Stimulated activated CD4-positive, alpha-beta T cell treated with anti-CD3 and anti-CD28 coated beads, Interleukin-4, amount 100 ng/mL, for 1 hour (primary cell): ENCODE measurements around the gene RPL26.
"Not testable (repeated sequence)": the region's sequence is repeated elsewhere in the genome, so short reads cannot be mapped to it uniquely, and the experiment has no call there.

Experiments used
- DNase-seq: peaks from one replicate; pipeline ENCODE4 v3.0.0-alpha.2; 2020

The RPL26 gene

GRCh38 chr17:8383143-8383822 lies at the start of gene RPL26:
Gene RPL26, minus strand, starts transcription at chr17:8383193. Its CDS starts 883 bp downstream, at chr17:8382310.
- DNase-seq, result peak; percentile 90

DNA sequence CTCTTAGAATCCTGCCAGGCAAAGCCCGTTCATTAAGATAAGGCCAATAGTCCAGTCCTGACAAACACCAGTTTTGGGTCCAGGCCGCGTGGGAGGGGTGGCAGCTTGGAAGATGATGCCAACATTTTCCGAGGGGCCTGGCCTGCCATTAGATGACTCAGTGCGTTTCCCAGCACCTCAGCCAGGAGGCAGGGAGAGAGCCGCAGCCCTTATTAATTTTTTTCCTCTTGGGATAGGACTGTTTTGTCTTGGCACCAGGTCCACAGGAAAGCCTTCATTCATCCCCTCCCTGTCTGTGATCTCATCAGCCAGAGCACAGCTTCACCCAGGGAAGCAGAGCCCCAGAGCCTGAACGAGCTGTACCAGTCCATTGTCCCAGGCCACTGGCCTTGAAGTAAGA lies 48.0 kb upstream of the RPL26 start:
- no peak for DNase-seq

GRCh38 chr17:8426802-8427201 lies 43.8 kb upstream of the RPL26 start:
- no peak for DNase-seq

GRCh38 chr17:8426094-8426720 lies 43.2 kb upstream of the RPL26 start:
- DNase-seq, result no peak

- DNase-seq, result no peak
These were observed 38.6 kb upstream of the RPL26 start for GRCh38 chr17:8421571-8421970.

DNA sequence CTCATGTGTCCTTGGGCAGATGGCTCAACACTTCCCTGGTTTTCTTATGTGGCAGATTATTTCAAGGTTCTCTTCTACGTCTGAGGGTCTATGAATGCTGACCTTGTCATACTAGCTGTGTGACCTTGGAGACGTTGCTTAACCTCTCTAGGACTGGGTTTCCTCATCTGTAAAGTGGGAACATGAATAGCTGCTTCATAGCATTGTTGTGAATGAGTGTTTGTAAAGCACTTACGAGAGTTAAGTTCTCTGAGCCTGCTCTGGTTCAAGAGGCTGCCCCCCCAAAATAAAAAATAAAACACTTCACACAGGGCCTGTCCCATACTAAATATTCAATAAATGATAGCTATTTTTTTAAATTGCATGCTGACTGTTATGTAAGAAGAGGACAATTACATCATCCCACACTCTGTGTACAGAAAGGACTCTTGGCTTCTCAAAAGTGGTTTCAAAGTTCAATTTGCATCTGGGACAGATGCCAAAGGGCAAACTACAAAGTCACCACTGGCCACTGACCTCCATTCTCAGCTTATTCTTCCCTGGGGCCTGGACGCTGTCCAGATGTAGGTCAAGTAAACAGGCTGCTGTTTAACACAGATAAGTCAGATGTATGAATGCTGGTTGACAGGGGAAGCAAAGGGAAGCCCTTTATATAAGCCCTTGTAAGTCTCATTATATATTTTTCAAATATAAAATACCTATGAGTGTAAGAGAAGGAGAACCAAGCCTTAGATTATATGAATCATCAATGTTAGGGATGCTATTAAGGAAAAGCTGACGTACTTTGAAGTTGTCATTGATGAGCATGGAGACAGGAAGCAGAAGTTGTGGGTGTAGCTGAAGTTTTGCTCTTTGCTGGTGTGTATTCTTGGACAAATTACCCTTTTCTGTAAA lies 37.3 kb upstream of the RPL26 start:
- DNase-seq, result no peak

DNA sequence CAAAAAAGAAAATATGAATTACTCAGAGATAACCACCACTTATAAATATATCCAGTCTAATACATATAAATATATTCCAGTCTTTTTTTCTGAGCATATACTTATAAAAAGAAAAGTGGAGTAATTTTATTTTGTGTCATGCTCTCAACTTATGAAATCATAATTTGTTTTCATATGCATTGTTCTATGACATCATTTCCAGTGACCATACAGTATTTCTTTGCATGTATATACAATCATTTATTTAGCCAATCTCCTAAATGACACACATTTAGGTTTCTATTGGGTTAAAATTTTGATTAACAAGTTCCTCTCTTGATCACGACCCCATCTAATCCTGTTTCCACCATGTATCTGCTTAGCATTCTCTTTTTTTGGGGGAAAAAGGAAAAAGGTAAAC lies 36.3 kb upstream of the RPL26 start:
- no peak for DNase-seq

DNA sequence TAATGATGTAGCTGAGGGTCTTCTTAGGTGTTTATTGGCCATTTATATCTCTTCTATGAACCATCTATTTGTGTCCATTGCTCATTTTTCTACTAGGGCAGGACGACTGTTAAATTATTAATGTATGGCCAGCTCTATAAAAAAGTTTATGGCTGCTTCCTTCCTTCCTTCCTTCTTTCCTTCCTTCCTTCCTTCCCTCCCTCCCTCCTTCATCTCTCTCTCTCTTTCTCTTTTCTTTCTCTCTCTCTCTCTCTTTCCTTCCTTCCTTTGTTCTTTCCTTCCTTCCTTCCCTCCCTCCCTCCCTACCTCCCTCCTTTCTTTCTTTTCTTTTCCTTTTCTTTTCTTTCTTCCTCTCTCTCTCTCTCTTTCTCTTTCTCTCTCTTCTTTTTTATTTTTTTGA lies 35.5 kb upstream of the RPL26 start:
- DNase-seq, result no peak

DNA sequence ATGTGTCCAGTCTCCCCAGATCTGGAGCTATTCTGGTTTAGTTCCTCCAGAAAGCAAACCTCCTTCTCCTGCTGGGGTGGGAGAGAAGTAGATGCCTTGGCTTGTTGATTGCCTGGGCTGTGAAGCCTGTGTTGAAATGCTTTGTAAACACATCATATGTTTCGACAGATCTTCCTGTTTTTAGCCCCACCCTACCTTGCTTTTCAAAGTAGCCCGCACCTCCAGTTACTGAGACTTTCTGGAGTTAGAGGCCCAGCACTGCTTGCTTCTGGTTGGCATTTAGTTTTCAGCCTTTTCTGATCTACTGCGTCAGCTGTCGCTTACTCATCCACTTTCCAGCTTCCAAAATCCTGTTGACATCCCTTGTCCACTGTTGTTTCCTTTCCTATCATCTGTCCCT lies 34.8 kb upstream of the RPL26 start:
- no peak for DNase-seq

DNA sequence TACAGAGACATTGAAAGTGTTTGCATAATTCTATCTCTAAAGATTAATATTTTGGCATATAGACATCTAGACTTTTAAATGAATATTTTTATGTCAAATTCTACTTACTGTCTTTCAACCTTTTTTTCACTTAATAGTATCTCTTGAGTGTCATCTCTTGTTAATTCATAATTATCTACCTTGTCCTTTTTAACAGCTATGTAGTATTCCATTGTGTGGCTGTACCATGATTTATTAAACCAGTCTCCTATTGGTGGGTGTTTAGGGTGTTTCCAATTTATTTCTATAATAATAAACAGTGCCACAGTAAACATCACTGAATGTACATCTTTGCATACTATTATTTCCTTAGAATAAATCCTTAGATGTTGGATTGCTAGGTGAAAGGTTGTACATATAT lies 30.9 kb upstream of the RPL26 start:
- DNase-seq, result no peak

DNA sequence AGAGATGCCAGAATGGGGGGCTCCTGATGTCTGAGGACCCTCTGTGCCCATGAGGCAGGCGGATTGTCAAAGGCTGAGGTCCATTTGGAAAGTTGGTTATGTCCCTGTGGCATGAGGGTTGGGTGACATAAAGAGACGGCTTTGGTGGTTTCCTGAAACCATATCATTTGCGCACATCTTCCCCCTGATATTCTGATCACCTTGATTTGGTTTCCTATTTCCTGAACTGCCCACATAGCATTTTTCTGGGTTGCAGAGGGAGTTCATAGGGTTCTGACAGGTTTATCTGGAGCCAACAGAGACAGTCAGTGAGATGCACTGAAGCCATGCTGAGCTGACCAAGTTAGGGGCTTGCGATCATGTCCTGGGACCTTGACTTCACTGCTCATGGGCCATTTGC lies 30.3 kb upstream of the RPL26 start:
- no peak for DNase-seq

DNA sequence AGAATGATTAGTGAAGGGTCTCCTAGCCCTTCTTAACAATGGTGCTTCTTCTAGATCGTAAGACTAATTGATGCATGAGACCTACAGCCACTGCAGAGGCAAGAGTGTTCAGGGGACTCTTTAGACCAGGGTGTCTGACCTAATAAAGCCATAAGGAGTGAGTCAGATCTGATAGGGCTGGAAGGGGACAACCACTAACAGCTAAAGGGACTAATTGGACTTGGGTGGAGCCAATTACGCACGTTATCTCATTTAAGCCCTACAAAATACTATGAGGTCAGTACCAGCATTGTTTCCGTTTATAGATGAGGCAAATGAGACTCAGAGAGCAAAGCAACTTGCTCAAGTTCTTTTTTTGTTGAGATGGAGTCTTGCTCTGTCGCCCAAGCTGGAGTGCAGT lies 29.1 kb upstream of the RPL26 start:
- DNase-seq, result no peak

- DNase-seq, result no peak
These were observed 27.9 kb upstream of the RPL26 start for GRCh38 chr17:8410883-8411238.

DNA sequence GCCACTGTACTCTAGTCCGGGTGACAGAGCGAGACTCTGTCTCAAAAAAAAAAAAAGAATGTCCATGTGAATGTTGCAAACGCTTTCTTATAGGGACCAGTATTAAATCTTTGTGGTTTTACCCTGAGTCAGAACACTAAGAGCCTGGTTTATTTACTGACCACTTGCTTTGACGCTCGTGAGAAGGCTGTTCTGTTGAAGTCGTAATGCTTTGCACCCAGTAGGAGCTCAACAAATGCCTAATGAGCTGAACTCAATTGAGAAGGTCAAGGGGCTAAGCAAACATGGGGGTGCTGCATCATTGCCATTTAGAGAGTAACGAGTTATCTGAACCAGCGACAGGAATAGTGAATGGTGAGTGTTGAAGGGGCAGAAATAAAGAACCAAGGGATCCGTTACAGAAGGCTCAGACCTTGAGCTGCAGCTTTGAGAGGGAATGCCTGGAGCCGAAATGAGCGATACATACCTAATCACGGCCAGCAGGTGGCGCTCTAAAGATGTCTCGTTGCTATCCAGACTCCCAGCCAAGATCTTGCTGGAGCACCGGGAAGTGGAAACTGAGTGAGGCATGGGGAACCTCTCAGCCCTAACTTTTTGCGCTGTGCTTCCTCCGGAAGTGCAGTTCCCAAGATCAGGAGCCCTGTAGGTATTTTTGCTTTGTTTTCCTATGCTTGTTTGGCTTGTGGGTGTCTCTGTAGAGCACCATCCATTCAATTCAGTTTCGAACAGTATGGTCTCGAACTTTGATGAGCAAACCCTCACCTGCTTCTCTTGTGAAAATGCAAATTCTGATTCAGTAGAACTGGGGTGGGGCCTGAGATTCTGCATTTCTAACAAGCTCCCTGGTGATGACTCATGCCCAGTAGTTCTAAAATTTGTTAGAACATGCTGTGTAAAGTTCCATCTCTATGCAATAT lies 27.2 kb upstream of the RPL26 start:
- peak; percentile 79 for DNase-seq

DNA sequence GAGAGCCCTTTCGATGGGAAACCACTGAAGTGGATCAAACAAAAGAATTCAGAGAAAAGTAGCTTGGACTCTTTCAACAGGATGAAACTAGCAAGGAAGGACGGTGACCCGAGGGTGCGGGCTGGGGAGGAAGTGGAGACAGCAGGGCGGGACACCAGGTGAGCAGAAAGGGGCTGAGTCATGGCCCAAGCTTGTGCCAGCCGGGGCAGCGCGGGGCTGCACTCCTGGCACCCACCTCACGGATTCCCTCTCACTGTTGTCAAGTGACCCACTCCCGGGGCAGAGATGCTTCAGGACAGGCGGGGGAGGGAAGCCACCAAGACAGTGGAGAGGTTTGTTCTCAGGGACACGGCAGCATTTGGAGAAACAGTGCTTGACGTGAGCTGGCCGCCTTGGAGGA lies 25.4 kb upstream of the RPL26 start:
- DNase-seq, result no peak

- DNase-seq, result no peak
These were observed 23.2 kb upstream of the RPL26 start for GRCh38 chr17:8406174-8406573.

DNA sequence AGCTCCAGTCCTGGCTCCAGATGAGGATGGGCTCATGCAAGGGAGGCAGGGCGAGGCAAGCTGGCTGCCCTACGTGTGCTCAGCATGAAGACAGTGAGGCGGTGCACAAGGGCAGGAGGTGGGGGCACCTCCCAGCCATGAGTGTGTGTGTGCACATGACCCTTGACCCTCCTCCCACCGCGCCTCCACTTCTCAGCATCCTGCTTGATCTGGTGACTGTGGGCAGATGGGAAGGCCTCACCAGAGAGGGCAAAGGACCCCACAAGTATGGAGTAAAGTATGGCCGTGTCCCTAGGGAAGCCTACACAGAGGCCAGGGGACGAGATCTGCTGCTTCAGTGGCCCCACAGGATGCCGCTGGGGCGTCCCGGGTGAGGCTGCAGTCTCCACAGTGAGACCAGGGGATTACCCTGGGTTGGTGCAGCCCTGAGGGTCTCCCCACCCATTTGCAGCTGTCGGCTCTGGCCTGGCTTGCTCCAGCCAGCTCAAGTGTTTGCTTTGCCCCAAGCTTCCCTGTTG lies 22.6 kb upstream of the RPL26 start:
- no peak for DNase-seq

- no peak for DNase-seq
These were observed 20.0 kb upstream of the RPL26 start for GRCh38 chr17:8402921-8403536.

- no peak for DNase-seq
These were observed 18.1 kb upstream of the RPL26 start for GRCh38 chr17:8401107-8401506.

GRCh38 chr17:8398980-8399379 lies 16.0 kb upstream of the RPL26 start:
- DNase-seq, result no peak

DNA sequence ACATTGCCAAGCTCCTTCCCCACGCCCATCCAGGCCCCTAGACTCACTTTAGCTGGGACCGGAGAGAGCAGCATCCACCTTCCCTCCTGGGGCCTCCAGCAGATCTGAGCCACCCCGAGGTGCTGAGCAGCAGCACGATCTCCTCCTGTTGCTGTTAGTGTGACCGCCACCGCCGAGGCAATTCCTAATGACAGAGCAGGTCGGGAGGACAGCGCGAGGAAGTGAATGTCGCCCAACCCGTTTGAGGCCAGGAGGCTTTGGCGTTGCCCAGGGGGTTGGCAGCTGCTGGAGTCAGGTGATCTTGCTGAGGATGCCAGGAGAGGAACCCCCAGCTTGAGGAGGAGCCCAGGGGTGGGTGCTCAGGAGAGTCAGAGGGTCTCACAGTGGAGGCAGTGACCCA lies 14.6 kb upstream of the RPL26 start, which contains the start of gene RNF222:
RNF222 (minus strand) TSS at position 192 of the 400 bp plus-strand sequence. CDS start 4,366 bp downstream, outside the sequence.
- DNase-seq, result no peak

DNA sequence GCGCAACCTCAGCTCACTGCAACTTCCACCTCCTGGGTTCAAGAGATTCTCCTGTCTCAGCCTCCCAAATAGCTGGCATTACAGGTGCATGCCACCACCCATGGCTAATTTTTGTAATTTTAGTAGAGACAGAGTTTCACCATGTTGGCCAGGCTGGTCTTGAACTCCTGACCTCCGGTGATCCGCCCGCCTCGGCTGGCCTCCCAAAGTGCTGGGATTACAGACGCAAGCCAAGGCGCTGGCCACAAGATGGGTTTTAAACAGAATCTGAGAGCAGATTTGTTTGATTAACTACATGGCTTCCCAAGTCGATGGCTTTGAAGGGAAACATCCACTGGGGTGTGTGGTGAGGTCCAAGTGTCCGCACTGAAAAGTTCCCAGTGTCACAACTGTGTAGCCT lies 11.5 kb upstream of the RPL26 start:
- not testable (repeated sequence) for DNase-seq
